Stimulated activated CD4-positive, alpha-beta T cell treated with anti-CD3 and anti-CD28 coated beads, Interleukin-1b, Interleukin-23, amount 100 ng/mL, for 1 hour (primary cell): ENCODE measurements around the gene XXYLT1.

Experiments
- DNase-seq, 2 donors: peaks; one replicate each; pipeline ENCODE4 v3.0.0-alpha.2; 2020; ENCODE audit warnings: low read depth in 2 of 2

Gene XXYLT1

DNA sequence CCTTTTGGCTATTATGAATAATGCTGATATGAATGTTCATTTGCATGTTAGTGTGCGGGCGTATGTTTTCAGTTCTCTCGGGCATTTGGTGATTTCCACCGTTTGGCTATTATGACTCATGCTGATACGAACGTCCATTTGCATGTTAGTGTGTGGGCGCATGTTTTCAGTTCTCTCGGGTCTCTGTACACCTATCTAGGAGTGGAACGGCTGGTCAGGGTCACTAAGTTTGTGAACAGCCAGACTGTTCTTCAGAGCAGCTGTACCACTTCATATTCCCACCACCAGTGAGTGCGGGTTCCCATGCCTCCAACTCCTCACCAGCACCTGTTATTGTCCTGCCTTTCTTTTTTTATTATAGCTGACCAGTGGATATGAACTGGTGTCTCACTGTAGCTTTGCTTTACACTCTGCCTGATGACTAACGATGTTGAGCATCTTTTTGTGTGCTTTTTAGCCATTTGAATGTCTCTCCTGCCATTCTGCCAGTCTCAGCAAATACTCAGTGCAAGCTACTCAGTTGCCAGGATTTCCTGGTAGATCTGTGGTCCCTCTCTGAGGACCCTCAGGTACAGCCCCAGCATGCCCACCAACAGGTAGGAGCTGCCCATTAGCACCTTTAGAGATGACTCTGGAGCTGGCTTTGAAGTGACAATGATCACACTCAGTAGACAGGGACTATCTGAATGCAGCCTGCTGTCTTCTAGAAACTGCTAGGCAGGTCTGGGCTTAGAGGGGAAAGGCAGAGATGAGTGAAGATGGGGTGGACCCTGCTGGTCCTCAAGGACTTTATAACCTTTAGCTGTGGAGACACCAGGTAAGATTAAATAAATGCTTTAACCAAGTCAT lies 141.1 kb downstream of the XXYLT1 start:
- no peak for DNase-seq

DNA sequence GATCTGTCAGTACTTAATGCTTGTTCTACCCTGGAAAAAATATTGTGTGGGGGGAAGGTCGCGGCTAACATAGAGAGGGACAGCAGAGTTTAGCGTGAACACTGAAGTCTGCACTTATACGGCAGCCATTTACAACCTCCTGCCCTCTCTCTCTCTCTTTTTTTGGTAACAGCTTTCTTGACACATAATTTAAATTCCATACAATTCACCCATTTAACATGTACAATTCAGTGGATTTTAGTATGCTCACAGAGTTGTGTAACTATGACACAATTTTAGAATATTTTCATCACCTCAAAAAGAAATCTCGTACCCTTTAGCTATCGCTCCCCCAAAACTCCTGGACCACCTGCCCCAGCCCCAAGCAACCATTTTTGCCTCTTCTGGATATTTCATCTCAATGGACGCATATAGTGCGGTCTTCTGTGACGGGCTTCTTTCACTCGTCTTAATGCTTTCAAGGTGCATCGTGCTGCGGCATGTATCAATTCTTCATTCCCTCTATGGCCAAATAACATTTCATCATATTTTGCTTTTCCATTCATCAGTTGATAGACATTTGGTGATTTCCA lies 141.8 kb downstream of the XXYLT1 start:
- no peak for DNase-seq

DNA sequence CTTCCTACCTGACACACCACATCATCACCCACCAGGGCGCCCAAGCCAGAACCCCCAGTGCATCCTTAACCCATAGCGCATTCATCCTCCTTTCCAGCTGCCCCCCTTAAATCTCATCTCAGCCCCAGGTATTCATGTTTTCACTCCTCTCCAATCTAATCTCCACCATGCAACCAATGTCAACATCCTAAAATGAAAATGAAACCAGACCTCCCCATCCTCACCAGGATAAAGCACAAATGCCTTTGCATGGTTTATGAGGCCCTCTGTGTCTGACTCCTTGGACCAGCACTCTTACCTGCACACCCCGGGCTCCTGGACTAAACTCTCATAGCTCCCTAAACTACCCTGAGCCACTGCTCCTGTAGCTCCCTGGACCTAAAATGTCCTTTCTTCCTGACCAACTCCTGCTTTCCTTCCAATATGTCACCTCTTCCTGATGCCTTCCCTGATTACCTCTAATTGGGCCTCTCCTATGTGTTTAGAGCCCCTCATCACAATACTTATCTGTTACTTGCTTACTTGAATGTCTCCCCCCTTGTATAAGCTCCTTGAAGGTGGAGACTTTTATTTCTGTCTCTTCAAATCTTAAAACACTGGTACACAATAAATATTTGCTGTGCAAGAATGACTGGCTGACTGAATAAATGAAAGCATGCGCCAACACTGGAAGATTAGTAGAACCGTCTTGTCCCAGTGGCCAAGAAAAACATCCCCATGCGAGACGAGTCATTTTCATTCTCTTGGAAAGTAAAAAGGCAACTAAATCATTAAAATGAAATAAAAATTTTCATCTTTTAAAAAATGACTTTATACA lies 142.5 kb downstream of the XXYLT1 start:
- no peak for DNase-seq

DNA sequence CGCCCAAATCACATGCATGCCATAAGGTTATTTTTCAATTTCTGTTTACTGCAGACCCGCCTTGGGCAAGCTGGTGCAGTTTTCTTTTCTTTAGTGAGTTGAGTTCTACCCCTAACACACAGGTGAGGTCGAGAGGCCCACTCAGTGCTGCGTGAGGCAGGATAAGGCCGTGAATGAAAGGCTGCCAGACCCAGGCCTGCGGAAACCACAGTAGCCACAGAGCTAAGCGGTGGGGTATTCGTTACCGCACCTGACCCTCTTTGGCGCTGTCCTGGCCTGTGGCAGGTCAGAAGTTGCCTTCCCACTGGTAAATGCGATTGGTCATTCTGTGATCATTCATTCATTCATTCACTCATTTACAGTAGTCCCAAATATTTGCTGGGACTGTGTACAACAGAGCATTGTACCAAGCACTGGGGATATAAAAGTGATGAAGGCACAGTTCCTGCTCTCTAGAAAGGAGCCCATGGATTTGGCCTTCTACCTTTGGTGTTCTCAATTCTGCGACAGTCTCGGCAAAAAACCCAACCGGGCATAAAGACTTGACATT lies 144.8 kb downstream of the XXYLT1 start:
- DNase-seq = no peak

DNA sequence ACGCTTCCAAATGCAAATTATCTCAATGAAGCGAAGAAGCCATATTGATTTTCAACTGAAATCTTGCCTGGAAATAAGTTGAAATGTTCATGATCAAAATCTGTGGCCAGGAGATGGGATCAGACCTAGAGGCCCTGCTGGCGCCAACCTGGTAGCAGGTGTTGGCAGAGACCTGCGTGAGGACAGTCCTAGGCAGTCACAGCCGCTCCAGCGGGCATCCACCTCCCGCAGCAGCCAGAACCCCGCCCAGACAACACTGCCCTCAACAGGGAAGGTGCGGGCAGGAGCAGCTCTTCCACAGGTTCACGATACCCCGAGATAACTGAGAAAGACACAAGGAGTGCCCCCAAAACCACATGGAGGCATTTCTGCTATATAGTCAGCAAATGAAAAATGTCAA lies 145.3 kb downstream of the XXYLT1 start:
- DNase-seq = no peak

DNA sequence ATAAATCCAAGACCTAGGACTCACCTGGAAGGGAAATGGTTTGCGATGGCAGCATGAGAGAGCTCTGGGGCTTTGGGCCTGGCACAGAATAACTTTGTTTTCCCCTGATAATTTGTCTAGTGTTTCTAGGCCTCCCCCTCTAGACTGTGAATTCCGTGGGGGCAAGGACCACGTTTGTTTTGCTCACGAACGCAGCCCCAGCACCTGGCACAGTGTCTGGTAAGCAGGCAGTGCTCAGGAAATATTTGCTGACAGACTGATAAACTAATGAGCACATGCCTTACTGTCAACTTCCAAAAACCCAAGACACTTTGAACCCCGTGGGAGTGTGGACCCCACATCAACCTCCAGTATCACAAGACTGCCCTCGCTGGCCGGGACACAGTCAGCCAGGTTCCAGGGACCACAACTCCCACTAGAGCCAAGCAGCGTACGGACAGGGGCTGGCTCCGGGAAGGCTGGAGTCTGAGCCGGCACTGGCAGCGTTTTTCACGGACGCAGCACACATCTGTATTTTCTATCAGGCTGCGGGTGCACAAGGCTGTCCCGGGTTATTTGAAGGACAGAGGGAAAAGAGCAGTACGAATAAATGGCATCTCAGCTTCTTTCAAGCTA lies 146.5 kb downstream of the XXYLT1 start:
- DNase-seq = no peak

DNA sequence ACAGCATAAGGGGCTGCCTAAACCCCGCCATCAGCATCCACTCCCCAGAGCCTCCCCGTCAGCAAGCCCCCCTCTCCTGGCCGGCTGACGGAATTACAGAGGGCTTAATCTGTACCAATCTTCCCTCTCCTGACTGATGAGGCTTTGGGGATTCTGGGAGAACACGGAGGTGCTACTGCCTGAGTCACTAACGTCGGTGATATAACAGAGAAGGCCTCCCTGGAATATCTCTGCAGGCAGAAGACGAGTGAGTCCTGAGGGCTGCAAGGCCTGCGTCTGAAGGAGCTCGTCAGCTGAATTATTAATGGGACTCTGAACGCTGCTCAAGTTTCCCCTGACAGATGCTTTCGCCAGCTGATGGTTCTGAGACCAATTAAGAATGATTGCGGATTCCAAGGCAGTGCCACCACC lies 147.7 kb downstream of the XXYLT1 start:
- DNase-seq = no peak

DNA sequence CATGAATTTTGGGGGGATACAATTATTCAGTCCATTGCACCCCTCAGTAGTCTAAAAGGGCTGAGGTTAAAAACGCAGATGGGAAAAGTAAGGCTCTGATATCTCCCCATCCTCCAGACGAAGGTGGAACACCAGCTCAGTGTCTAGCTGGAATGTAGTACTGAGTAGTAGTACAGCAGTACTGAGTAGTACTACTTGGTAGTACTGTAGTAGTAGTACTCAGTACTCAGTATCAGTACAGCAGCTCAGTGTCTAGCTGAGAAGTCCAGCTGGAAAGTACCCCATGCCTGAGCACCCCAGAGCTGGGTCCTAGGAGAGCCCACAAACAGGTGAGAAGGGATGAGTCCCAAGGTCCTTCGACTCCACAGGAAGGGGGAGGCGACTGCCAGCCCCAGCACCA lies 148.7 kb downstream of the XXYLT1 start:
- no peak for DNase-seq

DNA sequence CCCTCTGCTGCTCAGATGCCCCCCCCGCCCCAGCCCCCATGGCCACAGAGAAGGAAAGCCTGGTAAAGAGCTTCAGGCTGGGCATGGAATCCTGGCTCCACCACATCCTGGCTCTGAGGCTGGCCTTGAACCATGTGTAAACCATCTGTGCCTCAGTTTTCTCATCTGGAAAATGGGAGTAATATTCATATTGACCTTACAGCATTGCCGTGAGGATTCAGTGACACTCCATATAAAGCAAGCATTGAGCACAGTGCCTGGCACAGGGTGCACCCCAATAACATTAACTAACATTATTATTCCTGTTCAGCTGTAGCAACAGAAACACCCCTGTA lies 150.7 kb downstream of the XXYLT1 start:
- no peak for DNase-seq

DNA sequence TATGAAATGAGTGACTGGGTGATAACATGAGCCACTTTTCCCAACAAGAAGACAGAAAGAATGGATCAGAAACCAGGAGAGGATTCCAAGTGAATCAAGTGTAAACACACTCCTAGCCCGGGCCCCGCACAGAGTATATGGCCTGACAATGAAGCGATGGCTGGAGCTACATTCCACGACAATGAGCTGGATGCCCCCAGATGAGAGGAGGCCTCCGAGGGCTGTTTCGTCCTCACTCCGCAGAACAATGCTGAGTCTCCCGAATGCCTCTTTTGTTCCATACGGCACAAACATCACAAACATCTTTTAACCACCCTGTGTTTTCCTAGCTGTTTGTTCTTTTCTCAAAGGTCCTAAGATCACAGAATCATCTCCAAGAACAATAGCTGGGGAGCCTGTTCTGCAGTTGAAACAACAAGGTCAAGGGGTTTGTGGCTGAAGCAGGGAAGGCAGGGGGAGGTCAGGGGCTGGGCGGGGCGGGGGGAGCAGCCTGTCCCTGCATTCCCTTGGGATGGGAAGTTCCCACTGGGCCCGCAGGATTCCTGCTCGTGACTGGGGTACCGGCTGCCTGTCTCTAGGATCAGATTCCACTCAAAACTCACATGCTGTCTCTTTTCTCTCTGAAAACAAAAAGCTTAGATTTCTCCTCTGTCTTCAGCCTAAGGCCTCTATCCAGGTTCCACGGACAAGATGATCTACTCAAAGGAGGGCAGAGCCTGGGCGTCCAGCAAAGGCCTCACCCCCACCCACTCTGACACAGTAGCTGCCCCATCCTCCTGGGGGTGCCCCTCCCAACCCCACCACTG lies 151.3 kb downstream of the XXYLT1 start:
- DNase-seq = no peak

DNA sequence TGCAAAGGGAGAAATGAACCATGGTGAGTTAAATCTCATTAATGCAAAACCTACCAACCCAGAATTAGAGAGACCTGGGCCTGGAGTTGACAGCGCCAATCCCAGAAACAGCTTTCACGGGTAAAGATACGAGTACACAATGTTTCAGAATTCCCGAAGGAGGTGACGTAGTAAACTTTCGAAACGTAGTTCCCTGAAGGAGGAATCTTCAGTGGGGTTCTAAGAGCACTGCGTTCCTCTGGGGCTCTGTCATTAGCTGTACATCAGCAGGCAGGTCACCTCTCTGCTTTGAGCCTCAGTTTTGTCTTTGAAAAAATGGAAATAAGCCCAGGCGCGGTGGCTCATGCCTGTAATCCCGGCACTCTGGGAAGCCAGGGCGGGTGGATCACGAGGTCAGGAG lies 152.3 kb downstream of the XXYLT1 start:
- no peak for DNase-seq

DNA sequence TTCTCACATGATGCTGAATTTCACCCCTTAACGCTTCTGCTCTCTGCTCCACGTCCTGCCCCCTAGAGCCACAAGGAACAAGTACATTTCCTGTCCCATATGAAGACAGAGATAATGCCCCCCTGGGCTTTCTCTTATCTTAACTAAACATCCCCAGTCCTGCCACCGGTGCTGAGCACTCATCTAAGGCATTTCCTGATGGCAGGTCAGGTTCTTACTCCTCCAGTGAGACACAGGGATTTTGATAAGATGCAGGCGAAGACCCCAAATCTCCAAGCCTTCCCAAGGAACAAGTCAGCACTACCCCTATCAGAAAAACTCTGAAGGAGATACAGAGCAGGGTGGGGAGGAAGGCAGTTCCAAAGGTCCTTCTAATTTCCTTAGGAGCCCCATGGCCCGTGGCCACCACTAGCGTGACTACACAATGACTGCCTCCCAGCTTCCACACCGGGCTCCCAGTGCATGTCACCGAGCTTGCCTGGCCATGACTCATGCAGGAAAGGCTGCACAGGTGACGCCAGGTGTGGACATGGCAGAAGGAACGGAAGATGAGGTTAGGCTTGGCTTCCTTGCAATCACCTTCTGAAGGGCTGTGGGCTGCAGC lies 152.9 kb downstream of the XXYLT1 start:
- no peak for DNase-seq

DNA sequence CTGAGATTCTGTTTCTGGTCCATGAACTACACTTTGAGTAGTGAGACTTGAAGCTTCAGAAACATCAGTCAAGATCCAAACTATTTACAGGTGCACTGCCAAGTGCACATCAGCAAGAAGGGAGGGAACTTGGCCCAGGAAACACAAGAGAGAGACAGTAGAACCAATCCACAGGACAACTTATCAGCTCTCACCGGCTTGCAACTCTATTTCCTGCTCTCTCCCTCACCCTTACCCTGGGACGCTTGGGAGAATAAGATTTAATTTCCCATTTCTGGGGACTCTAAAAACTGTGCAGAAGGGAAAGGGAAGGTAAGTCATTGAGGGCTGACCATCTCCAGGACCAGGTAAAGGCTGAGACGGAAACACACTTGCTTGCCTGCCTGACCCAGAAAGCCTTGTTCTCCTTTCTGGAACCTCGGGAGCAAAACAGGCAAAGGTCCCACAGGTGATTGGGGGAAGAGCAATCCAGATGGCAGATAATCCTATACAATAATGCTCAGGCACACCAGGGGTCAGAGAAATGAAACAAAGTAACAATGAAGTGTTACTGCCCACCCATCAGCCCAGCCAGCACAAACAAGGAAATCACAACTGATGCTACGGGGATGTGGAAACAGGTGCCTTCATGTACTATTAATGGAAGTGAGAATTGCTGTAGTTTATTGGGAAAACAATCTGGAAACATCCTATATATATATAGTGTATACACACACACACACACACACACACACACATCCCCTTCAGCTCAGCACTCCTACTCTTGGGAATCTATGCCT lies 154.4 kb downstream of the XXYLT1 start:
- no peak for DNase-seq

DNA sequence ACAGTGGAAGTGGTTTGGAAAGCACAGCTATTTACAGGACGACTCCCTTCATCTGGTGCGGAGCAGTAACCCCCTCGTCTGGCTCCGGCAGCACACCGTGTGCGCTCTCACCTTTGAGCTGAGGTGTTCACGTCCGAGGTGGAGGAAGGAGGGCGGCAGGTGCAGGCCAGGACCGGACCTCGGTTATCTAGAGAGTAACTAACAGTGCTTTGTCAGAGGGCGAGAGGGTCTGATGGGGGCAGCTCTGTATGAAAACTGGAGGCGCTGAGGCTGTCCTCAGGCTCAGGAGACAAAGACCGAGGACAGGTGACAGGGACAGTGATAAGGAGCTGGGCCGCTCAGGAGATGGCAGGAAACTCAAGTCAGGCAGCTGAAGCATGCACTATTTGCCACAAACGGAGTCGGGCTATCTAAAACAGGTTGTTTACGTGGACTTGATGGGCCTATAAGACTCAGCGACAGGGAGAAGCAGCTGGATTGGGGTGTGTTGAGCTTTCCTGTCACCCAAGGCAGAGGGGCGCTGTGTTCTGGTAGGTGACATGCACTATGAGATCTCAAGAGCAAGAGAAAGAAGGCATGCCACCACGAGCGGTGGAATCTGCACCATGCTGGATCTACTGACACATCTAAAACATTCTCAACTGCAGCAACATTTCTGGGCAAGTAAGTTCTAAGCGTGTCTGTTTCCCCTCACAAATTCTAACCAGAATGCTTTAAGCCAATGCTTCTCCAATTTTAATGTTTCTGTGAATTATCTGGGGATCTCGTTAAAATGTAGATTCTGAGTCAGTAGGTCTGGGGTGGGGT lies 155.2 kb downstream of the XXYLT1 start:
- DNase-seq = no peak

DNA sequence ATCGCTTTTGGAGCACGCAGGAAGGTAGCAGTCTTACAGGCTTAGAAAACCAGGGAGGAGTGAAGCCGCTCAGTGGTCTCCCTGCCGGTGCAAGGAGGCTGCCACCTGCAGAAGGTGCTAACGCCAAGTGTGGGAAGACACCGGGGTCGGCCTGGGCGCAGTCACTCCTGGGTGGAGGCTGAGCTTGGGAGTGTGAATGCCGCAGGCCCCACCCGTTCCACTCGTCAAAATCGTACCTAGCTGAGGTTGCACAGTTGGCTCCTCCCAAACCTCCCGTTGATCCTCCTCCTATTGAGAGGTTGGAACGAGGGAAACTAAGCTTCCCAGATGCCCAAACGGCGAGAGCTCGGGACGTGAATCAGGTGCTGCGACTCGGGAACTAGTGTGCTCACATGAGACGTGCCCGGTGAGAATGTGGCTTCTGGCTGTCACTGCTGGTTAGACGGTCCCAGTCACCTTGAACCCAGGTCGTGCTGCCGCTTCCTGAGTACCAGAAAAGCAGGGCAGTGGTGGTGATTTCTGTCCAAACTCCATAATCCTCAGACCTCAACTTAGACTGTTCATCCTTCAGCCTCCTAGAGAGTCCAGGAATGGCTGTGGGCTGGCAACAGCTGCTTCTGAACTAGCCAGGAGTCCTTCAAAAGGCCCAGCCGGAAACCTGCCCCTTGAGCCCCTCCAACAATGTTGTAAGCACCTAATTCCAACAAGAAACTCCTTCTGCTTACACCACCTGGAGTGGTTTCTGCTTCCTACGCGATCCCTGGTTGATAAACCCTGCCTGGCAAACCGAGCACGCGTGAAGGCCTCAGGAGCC lies 156.0 kb downstream of the XXYLT1 start:
- no peak for DNase-seq

DNA sequence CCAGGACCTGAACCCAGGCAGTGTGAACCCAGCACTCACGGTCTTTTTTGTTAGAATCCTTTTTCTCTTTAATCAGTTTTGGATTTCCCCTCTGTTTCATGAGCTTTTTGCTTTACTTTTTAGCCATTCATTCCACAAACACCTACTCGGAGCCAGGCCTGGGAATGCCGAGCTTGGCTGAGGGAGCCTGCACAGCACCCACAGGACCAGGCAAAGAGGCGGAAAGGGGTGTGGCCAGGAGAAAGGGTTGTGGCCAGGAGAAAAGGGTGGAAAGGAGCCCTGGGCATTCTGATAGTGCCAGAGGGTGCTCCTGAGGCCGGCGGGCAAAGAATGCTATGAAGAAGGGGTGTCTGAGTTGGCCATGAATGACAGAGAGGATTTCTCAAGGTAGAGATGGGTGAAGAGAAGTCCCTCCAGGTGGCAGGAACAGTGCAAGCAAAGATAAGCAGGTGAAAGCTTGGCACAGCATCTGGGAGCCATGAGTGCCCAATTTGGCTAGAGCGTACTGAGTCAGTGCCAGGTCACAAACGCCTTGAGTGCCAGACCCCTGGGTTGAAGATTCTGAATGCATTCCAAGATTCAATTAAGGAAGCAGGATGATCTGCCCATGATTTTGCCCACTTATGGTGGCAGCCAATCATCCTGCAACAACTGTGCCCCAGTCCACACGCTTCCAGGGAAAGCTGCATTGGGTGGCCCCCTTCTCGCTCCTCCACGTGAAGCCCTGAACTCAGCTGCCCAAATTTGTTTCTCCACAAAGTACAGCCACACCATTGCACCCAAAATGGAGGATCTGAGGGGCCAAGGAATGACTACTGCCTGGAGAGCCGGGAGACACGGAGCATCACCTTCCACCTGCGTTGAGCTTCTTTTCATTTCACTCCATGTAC lies 157.2 kb downstream of the XXYLT1 start:
- DNase-seq = no peak

DNA sequence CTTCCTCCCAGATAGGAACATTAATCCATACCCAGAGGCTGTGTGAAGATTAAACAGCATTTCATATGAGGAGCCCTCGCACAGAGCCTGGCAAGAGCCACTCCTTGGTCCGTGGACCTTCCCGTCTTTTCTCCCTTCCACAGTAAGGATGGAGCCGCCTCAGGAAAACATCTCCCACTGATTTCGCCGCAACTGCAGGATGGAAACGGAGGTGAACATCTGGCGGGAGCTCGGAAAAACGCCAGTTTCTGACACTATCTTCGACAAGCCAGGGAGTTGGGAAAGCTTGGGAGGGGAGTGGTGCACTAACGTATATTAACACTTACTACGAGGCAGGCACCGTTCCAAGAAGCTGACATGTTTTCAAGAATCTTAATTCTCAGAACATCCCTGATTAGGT lies 157.9 kb downstream of the XXYLT1 start:
- DNase-seq = no peak
